Peyer's patch (tissue), 4 donors: ENCODE results near the gene MRPL34. TPM values are rescaled to one million over a fixed set of nuclear protein-coding genes. Genes with fewer than 3 reads are reported as not detected.

ENCODE experiments used
- DNase-seq, 3 donors: peaks; one replicate each; pipeline ENCODE4 v3.0.0-alpha.2; 2017 to 2019
- H3K27ac ChIP-seq, 4 donors: fragments of 200-600 bp; sonication (generic); one replicate each; pipeline ENCODE4 v1.5.1; 2016 to 2019
- H3K27me3 ChIP-seq, 2 donors: fragments of 200-600 bp; sonication (generic); one replicate each; pipeline ENCODE4 v1.5.1; 2019
- H3K36me3 ChIP-seq, 3 donors: fragments of 200-600 bp; sonication (generic); one replicate each; pipeline ENCODE4 v1.5.1; 2016 to 2019
- H3K4me1 ChIP-seq, 4 donors: fragments of 200-600 bp; sonication (generic); one replicate each; pipeline ENCODE4 v1.5.1; 2016 to 2019
- H3K4me3 ChIP-seq, 4 donors: fragments of 200-600 bp; sonication (generic); 1 replicate in 3 of 4; 2 replicates in 1 of 4; pipeline ENCODE4 v1.5.1; 2016 to 2019; ENCODE audit warnings: mild to moderate bottlenecking in 1 of 4
- H3K9me3 ChIP-seq, 4 donors: fragments of 200-600 bp; sonication (generic); one replicate each; pipeline ENCODE4 v1.5.1; 2016 to 2019; ENCODE audit warnings: mild to moderate bottlenecking in 1 of 4
- CTCF ChIP-seq, 6 experiments: fragments of 450-650 bp in 4 of 6; fragments of 200-600 bp in 2 of 6; sonication (generic) in 1 of 6; IDR thresholded peaks; one replicate each; pipeline ENCODE4 v1.5.1; 2017 to 2019; ENCODE audit warnings: antibody characterized with exemption in 6 of 6, mild to moderate bottlenecking in 3 of 6, moderate library complexity in 1 of 6
- POLR2A ChIP-seq, 2 donors: fragments of 450-650 bp; IDR thresholded peaks; one replicate each; pipeline ENCODE4 v1.5.1; 2017; ENCODE audit warnings: antibody characterized with exemption in 2 of 2, mild to moderate bottlenecking in 2 of 2, moderate library complexity in 2 of 2
- total RNA-seq, 4 donors: library from RNA; depleted of rRNA; stranded (reverse); fragments of >200 nt; gene quantifications; one replicate each; pipeline ENCODE4 v1.1.0, GENCODE V29; 2016

Gene MRPL34
- total RNA-seq, 4 donors from 2014 or later: 76.7 to 202 (median 196) TPM

GRCh38 chr19:17327068-17327653 is 21.5 kb downstream of the MRPL34 start:
- Histone ChIP-seq H3K36me3 (peaks cover 0 to 5% (median 0%) of the 10 kb centered on the region in 3 donors), H3K4me1 (peaks cover 3 to 29% (median 19%) of the 10 kb centered on the region in 4 donors), H3K9me3 (no peaks in the 10 kb centered on the region), H3K4me3 (peak overlapping the region in 1 of 4 donors; percentile 73), H3K27me3 (peaks cover 0 to 8% of the 10 kb centered on the region in 2 donors), H3K27ac (peak overlapping the region in 3 of 4 donors; percentile 73 to 90 (median 83))
- no peak for DNase-seq
- TF ChIP-seq CTCF (IDR thresholded peaks at IDR 0.05) (no peak), POLR2A (IDR thresholded peaks at IDR 0.05) (no peak)

GRCh38 chr19:17327654-17328516 is 22.2 kb downstream of the MRPL34 start:
- no peaks in the 10 kb centered on the region for H3K9me3 ChIP-seq
- H3K36me3 ChIP-seq: no peaks in the 10 kb centered on the region
- peaks cover 0 to 8% of the 10 kb centered on the region in 2 donors for H3K27me3 ChIP-seq
- DNase-seq: peak; percentile 77 to 91 (median 90)
- peak overlapping the region; percentile 48 to 73 (median 64) for H3K4me3 ChIP-seq
- H3K4me1 ChIP-seq: peaks cover 3 to 29% (median 19%) of the 10 kb centered on the region in 4 donors
- TF ChIP-seq POLR2A (IDR thresholded peaks at IDR 0.05) (peak; percentile 50 to 84), CTCF (IDR thresholded peaks at IDR 0.05) (peak in 4 of 6 experiments; percentile 35 to 72 (median 66))
- peak overlapping the region; percentile 73 to 90 (median 81) for H3K27ac ChIP-seq

GRCh38 chr19:17328517-17329365 is 23.1 kb downstream of the MRPL34 start:
- peak overlapping the region; percentile 48 to 73 (median 64) for H3K4me3 ChIP-seq
- H3K4me1 ChIP-seq: peaks cover 3 to 32% (median 18%) of the 10 kb centered on the region in 4 donors
- H3K27ac ChIP-seq: peak overlapping the region; percentile 73 to 90 (median 81)
- no peaks in the 10 kb centered on the region for H3K36me3 ChIP-seq
- TF ChIP-seq CTCF (IDR thresholded peaks at IDR 0.05): no peak
- no peak for TF ChIP-seq POLR2A (IDR thresholded peaks at IDR 0.05)
- peaks cover 0 to 8% of the 10 kb centered on the region in 2 donors for H3K27me3 ChIP-seq
- no peaks in the 10 kb centered on the region for H3K9me3 ChIP-seq
- peak in 1 of 3 donors; percentile 39 for DNase-seq

- Histone ChIP-seq H3K4me3 (peak overlapping the region; percentile 48 to 73 (median 64)), H3K36me3 (no peaks in the 10 kb centered on the region), H3K9me3 (no peaks in the 10 kb centered on the region), H3K4me1 (peaks cover 3 to 37% (median 22%) of the 10 kb centered on the region in 4 donors), H3K27me3 (peaks cover 0 to 8% of the 10 kb centered on the region in 2 donors), H3K27ac (peak overlapping the region in 1 of 4 donors; percentile 73)
- no peak for DNase-seq
- TF ChIP-seq CTCF (IDR thresholded peaks at IDR 0.05): no peak
Observed at GRCh38 chr19:17329366-17330261, 23.9 kb downstream of the MRPL34 start.
